T-helper 2 cell treated with Interferon-gamma antibody and Interleukin-4, amounts not matched to agents 100 ng/mL and 5 ng/mL, for 36 hours (primary cell): Measurements from ENCODE around the gene ALG8. TPM values are rescaled to one million over a fixed set of nuclear protein-coding genes. Genes with fewer than 3 reads are reported as not detected.
"Not testable (repeated sequence)": the region's sequence is repeated elsewhere in the genome, so short reads cannot be mapped to it uniquely, and the experiment has no call there.

ENCODE experiments used
- intact Hi-C: fragments of 100-400 bp; cut with micrococcal nuclease; formaldehyde crosslinking; loops from one replicate; pipeline ENCODE4 v1.15.1; 2023
- total RNA-seq: library from RNA; stranded (reverse); gene quantifications from 2 replicates; pipeline ENCODE4 v1.2.3, GENCODE V29; 2022

The ALG8 gene
- total RNA-seq, 1 donor from 2014 or later: 66.7 TPM

DNA sequence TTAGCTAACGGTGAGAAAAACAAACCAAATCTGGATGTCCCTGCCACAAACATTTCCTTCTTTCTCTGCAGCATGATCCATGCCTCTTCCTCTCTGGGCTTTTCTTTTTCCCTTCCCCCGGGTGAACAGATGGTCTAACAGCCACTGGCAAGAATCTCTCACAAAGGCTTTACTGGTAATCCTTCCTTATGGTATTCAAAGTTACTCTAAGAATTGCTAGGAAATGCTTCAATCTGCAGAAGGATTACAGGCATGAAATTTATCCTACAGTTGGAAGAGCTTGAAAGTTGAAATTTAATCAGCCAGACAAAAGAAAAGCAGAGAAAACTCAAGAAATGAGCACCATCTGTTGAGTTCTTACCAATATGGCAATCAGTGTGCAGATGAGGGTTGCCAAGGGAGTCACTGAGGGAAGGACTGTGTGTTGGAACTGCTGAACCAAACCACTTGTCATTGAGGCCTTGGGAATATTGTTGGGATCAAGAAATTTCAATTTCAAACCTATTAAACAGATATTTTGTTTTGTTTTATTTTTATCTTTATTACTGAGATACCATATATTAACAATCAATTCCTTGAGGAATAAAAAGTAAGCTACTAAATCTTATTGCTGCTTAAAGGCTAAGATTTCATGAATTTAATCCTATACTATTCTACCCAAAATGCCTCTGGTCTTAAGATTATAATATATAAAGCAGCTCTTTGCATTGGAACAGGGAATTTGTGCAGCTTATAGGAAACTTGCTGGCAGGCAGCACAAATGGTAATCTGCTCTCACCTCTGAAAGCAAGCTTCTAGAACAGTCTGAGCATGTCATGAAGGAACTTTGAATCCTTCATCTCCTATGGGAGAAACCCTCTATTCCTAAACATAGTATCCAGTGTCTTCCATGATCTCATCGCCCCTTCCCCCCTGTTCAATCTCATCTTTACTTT, 30.1 kb downstream of the ALG8 start:
- intact Hi-C loops: no loop called here

DNA sequence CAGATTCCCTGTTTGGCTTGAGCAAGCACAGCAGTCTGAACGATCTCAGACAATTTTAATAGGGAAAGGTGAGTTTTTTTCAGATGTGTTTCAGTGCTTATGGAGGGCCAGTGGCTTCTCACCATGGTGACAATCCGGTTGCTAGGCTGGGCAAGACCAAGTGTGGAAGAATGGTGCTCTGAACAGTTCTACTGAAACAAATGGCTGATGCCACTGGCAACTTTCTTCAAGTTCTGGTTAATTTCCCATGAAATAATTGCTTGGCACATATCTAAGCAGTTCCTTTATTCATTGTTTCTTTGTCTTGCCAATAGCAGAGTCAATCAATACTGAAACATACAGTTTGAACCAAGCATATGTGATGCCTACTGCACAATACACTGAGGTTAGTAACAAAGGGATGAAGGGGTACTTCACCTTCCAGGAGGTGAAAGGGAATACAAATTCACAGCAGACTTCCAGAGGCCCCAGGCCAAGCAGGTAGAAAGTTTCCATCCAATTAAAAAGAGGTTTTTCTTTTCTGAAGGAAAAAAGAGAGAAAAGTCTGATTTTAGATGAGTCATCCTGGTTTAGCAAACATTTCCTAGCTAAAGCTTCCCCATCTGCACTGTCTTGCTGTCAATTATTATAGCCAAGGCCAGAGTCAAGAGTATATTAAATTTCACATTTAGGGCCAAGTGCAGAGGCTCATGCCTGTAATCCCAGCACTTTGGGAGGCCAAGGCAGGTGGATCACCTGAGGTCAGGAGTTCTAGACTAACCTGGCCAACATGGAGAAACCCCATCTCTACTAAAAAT, 38.6 kb downstream of the ALG8 start:
- intact Hi-C loops: no loop called here

DNA sequence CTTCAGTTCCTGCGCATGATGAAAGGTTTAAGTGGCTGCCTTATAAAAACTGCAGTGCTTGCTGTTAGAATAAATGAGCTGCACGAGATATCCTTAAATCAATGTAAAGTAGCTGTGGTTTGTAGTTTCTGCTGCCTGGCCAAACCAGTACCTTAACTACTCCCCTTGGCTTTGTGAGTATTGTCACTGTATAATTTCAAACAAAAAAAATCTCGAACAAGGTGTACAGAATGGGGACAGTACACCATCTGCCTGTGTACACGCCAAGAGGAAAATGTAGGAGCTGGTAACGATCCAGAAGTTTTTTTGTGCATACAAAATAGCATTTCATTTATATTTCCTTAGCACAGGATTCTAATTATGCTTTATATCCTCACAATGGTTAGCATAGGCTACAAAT, 39.2 kb downstream of the ALG8 start:
- intact Hi-C loops: no loop called here

DNA sequence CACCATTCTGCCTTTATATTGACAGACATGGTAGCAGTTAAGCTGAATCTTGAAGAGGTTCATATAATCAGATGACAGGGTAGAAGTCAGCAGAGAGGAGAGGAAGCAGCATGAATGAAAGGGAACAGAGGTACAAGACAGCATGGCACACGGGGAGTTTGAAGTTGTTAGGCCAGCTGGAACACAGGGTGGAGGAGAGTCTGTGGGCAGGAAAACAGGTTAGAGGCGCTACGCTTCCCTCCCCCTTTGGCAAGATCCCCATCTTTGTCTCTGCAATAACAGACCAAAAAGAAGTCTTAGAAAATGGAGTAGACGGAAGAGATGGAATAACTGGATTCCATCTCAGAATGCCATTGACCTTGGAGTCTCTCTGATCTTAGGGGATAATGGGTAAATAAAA, 39.8 kb downstream of the ALG8 start:
- intact Hi-C loops: no loop called here

DNA sequence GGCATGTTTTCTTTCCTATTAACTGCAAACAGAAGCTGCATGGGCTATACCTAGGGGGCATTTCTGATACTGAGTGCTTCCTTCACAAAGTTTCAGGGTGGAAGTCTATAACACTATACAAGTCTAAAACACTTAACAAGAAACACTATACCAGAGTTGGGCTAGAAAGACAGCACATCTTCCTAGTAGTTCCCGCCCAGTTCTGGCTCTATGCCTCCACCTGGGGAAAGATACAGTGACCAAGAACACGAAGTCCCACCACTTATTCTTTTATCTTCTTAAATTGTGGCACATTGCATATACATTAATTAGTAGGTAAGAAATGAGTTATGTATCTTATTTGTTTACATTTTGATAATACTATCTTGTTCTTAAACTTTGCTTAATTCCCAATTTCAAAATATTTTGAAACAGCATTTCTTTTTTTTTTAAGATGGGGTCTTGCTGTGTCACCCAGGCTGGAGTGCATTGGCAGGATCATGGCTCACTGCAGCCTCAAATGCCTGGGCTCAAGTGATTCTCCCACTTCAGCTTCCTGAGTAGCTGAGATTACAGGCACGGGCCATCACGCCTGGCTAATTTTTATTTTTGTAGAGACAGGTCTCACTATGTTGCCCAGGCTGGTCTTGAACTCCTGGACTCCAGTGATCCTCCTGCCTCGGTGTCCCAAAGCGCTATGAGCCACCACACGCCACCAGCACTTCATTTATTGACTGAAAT, 41.6 kb downstream of the ALG8 start:
- intact Hi-C loops: no loop called here

DNA sequence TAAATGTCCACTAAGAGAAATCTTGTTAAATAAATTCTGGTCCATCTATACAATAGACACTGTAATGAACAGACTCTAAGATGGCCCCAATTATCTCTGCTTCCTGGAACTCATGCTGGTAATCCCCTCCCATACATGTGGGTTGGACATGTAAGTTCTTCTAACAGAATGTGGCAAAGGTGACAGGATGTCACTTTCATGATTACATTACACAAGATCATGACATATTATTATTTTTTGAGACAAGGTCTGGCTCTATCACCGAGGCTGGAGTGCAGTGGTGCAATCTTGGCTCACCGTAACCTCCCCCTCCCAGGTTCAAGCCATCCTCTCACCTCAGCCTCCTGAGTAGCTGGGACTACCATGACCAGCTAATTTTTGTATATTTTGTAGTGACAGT, 45.2 kb downstream of the ALG8 start:
- intact Hi-C loops: no loop called here

DNA sequence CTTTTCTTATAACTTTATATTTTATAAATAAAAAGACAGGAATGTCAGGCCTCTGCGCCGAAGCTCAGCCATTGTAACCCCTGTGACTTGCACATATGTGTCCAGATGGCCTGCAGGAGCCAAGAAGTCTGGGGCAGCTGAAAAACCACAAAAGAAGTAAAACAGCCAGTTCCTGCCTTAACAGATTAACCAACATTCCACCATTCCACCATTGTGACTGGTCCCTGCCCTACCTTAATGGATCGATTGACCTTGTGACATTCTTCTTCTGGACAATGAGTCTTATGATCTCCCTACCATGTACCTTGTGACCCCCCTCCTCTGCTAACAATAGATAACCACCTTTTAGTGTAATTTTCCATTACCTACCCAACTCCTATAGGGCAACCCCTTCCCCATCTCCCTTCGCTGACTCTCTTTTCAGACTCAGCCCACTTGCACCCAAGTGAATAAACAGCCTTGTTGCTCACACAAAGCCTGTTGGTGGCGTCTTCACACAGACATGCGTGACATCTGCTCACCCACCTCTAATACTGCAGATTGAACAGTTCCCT, 52.8 kb downstream of the ALG8 start:
- intact Hi-C loops: not testable (repeated sequence)

DNA sequence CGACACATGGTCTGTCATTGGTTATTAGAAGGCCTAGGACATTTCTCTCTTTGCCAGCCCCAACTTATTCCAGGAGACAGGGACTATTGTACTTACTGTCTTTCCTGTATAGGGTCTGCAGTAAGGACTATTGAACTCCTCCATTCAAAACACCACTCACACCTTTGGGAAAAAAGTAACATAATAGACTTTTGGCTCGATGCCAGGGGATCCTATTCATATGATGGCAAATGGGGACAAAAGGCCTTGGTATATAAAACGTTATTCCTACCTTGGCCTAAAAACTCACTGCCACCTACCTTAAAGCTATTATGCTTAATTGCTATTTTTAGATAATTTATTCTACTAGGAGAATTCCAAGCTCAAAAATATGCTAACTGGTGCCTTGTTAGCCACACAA, 53.5 kb downstream of the ALG8 start:
- intact Hi-C loops: no loop called here

DNA sequence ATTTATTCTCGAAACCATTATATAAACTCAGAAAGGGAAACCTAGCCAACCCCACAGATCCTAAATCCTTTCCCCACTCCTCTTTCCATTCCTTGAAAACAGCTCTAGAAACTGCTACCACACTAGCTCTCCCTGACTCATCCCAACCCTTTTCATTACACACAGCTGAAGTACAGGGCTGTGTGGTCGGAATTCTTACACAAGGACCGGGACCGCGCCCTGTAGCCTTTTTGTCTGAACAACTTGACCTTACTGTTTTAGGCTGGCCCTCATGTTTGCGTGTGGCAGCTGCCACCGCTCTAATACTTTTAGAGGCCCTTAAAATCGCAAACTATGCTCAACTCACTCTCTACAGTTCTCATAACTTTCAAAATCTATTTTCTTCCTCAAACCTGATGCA, 54.9 kb downstream of the ALG8 start:
- intact Hi-C loops: not testable (repeated sequence)

DNA sequence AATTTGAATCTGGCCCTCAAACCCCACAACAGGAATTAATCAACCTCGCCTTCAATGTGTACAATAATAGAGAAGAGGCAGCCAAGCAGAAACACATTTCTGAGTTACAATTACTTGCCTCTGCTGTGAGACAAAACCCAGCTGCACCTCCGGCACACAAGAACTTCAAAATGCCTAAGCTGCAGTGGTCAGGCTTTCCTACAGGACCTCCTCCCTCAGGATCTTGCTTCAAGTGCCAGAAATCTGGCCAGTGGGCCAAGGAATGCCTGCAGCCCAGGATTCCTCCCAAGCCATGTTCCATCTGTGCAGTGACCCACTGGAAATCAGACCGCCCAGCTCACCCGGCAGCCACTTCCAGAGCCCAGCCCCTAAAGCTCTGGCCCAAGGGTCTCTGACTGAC, 56.4 kb downstream of the ALG8 start:
- intact Hi-C loops: no loop called here

DNA sequence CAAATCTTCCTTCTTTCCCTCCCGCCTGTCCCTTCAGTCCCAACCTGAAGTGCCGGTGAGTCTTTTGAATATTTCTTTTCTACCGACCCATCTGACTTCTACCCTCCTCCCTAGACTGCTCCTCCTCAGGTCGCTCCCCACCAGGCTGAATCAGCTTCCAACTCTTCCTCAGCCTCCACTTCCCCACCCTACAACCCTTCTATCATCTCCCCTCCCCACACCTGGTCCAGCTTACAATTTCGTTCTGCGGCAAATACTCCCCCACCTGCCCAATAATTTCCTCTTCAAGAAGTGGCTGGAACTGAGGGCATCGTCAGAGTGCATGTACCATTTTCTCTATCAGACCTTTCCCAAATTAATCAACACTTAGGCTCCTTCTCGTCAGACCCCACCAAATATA, 57.3 kb downstream of the ALG8 start:
- intact Hi-C loops: no loop called here

DNA sequence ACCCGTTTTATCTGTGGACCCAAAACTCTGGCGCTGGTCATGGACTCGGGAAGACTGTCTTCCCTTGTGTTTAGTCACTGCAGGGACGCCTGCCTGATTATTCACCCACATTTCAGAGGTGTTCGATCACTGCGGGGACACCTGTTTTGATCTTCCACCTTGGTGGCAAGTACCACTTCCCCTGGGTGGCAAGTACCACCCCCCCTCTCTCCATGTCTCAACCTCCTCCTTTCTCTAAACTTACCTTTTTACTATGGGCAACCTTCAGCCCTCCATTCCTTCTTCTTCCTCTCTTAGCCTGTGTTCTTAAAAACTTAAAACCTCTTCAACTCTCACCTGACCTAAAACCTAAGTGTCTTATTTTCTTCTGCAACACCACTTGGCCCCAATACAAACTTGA, 57.8 kb downstream of the ALG8 start:
- intact Hi-C loops: no loop called here

DNA sequence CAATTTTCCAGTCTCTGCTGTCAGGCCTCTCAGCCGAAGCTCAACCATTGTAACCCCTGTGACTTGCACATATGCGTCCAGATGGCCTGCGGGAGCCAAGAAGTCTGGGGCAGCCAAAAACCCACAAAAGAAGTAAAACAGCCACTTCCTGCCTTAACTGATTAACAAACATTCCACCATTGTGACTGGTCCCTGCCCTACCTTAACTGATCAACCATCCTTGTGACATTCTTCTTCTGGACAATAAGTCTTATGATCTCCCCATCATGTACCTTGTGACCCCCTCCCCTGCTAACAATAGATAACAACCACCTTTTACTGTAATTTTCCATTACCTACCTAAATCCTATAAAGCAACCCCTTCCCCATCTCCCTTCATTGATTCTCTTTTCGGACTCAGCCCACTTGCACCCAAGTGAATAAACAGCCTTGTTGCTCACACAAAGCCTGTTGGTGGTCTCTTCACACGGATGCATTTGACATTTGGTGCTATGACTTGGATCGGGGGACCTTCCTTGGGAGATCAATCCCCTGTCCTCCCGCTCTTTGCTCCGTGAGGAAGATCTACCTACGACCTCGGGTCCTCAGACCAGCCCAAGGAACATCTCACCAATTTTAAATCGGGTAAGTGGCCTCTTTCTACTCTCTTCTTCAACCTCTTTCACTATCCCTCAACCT, 58.5 kb downstream of the ALG8 start:
- intact Hi-C loops: no loop called here

DNA sequence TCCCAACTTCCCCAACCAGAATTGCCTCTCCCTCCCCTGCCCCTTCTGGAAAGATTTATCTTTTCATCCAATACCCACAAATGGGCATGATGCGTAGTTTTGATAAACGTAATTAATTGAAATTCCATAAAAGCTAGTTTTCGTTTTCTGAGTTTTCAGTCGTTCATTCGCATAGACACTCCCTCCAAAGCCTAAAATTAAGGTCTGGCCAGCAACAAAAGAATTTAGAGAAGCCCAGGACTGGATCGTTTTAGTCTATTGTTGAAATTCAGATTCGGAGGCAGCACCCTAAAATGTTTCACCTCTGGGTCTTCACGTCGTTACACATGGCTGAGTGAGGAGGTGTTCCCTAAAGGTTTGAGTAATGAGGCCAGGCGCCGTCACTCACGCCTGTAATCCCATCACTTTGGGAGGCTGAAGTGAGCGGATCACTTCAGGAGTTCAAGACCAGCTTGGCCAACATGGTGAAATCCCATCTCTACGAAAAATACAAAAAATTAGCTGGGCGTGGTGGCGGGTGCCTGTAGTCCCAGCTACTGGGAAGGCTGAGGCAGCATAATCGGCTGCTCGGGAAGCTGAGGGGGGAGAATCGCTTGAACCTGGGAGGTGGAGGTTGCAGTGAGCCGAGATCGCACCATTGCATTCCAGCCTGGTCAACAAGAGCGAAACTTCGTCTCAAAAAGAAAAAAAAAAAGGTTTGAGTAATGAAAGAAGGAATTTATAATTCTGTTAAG, 59.2 kb downstream of the ALG8 start:
- intact Hi-C loops: no loop called here

DNA sequence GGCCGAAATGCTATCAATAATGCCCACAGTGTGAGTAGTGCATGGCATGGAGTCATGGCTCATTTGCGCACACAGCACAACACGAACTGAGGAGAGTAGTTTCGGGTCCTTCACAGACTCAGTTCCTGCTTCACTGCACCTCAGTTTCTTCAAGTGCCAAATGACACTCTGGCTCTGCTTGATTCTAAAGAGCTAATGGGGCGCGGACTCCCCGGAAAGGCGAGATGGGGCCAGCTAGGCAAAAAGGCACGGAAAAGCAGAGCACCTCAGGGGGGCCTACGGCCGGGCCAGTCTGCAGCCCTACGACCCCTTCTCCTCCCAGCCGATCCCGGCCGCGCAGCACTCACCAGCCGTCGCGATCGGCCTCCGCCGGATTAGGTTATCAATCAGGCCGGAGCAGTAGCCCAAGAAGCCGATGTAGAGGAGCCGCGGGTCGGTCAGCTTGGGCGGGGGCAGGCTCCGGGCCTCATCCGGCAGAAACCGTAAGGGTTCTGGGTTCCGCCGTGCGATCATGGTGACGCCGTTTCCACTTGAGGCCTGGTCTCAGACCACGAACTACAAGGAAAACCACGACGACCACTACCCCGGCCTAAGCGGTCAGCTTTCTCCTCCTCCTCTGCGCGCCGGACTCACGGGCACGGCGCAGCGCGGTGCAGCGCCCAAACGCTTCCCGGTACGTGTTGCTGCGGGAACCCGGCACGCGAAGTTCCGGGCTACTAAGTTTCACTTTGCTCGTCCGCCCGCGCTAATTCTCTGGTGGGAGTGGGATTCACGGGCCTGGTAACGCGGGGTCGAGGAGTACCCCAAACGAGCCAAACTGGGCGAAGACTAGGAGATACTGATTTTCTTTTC, 60.0 kb downstream of the ALG8 start, which contains the start of gene NDUFC2:
Gene NDUFC2 (minus strand): TSS at position 631 of the 852 bp plus-strand sequence. CDS start 118 bp downstream, at position 513.
- intact Hi-C loops: loop anchor here (1.0 to 5.0 kb wide), 6 partner anchors 60 to 483 kb away; partner anchors contain the start of genes ALG8, GAB2, KCTD21 and USP35

DNA sequence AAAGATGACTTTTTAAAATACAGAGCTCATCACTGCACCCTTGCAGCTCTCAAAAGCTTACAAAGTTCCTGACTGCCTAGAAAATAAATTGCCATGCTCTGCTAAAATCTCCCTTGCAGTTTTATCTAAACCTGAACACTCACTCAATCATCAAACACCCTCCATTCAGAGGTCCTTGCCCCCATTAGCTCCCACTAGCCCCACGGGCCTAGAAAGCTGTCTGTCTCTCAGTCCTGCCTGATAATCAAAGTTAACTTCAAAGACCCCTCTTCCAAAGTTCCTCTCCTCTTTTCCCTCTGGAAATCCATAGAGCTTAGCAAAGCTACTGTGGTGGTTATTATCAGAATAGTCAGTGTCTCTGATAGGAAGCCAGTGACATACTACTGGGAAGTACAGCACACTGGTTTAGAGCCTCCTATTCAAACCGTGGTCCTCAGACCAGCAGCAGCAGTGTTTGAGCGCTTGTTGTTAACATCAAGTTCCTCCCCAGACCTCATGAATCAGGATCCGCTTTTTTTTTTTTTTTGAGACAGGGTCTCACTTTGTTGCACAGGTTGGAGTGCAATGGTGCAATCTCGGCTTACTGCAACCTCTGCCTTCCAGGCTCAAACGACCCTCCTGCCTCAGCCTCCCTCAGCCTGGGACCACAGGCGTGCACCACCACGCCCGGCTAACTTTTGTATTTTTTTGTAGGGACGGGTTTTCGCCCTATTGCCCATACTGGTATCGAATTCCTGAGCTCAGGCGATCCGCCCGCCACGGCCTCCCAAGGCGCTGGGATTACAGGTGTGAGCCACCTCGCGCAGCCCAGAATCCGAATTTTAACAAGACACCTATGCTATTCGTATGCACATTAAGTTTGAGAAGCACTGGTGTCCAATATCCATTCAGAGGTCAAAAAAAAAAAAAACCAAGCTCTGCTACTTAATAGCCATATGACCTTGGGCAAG, 60.9 kb downstream of the ALG8 start:
- intact Hi-C loops: loop anchor here (1.0 to 5.0 kb wide), 6 partner anchors 61 to 484 kb away; partner anchors contain the start of genes ALG8, GAB2, KCTD21 and USP35

DNA sequence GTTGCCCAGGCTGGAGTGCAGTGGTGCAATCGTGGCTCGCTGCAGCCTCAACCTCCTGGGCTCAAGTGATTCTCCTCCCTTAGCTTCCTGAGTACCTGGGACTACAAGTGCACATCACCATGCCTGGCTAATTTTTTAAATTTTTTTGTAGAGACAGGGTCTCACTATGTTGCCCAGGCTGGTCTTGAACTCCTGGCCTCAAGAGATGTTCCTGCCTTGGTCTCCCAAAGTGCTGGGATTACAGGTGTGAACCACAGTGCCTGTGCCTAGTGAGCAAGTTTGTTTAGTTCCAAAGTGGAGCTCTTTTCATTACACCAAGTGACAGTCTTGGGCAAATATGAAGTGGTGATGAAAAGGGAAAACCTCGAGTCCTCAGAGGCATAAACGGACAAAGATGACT, 61.8 kb downstream of the ALG8 start:
- intact Hi-C loops: loop anchor here (5.0 kb wide), 3 partner anchors 125 to 485 kb away; partner anchors contain the start of gene GAB2
